ENCODE data around the gene DDO. TPM values are rescaled to one million over a fixed set of nuclear protein-coding genes. Genes with fewer than 3 reads are reported as not detected.

DDO gene
- total and polyA plus RNA-seq, 2 donors (not counting 3 experiments of a cell fraction or from before 2014, with no cell fraction given): not detected

- FAIRE-seq (no peak), DNase-seq (ENCODE audit: low read depth, low spot score) (no peak)
- Histone ChIP-seq H2AFZ (ENCODE audit: low read depth, low read length) (no peak overlapping the region), H4K20me1 (replicated peaks; ENCODE audit: control insufficient read depth, extremely low read depth, insufficient read depth, low read length) (no peaks in the 10 kb centered on the region), H3K4me3 (replicated peaks in 1 of 3; ENCODE audit: insufficient read depth in 1 of 3, low read depth in 1 of 3, low read length in 3 of 3) (no peak overlapping the region), H3K4me1 (ENCODE audit: control insufficient read depth, extremely low read depth, insufficient read depth, low read length) (no peaks in the 10 kb centered on the region), H3K9ac (replicated peaks; ENCODE audit: extremely low read depth, insufficient read depth, low read length) (no peak overlapping the region), H3K9me1 (replicated peaks; ENCODE audit: control insufficient read depth, extremely low read depth, insufficient read depth, low read length) (no peaks in the 10 kb centered on the region), H3K79me2 (ENCODE audit: control insufficient read depth, insufficient read depth, low read length) (no peaks in the 10 kb centered on the region), H3K27me3 (ENCODE audit: control insufficient read depth in 2 of 2, insufficient read depth in 2 of 2, low read length in 2 of 2) (peaks cover 13 to 25% of the 10 kb centered on the region in 2 experiments), H3K27ac (ENCODE audit: insufficient read depth, low read depth, low read length) (no peak overlapping the region), H3K4me2 (ENCODE audit: insufficient read depth, low read length) (no peak overlapping the region), H3K9me3 (replicated peaks; ENCODE audit: control insufficient read depth, insufficient read depth, low read length) (no peaks in the 10 kb centered on the region), H3K36me3 (ENCODE audit: control insufficient read depth in 2 of 2, extremely low read depth in 1 of 2, insufficient read depth in 2 of 2, low read length in 2 of 2) (no peaks in the 10 kb centered on the region)
- CTCF ChIA-PET: interaction anchor here (1.0 kb wide), 1 partner anchor 10 kb away, joined by 3 read pairs; no protein-coding TSS in a partner anchor
- TF ChIP-seq POLR2AphosphoS5 (IDR thresholded peaks at IDR 0.05; ENCODE audit: insufficient read depth, low read depth, low read length): no peak
- TF ChIP-seq GATA2 (IDR thresholded peaks at IDR 0.05; ENCODE audit: insufficient read depth, insufficient read length, low read depth, low read length): no peak
- no peak for TF ChIP-seq MAX (IDR thresholded peaks at IDR 0.05; ENCODE audit: insufficient read depth, insufficient read length)
- no peak for TF ChIP-seq MYC (IDR thresholded peaks at IDR 0.05; ENCODE audit: low read depth, low read length)
- TF ChIP-seq JUN (IDR thresholded peaks at IDR 0.05; ENCODE audit: borderline replicate concordance, insufficient read depth, insufficient read length, low read depth): no peak
- no peak for TF ChIP-seq FOS (IDR thresholded peaks at IDR 0.05; ENCODE audit: borderline replicate concordance, insufficient read depth, low read length)
- no peak for TF ChIP-seq CTCF (IDR thresholded peaks at IDR 0.05; ENCODE audit: extremely low read depth in 1 of 2, insufficient read depth in 1 of 2, low read depth in 1 of 2, low read length in 2 of 2)
- no peak for TF ChIP-seq POLR2A (IDR thresholded peaks at IDR 0.05; ENCODE audit: low read depth, low read length)
- TF ChIP-seq EZH2 (IDR thresholded peaks at IDR 0.05; ENCODE audit: borderline replicate concordance, low read depth, low read length, severe bottlenecking): no peak
- dilution Hi-C loops (cut with MboI; ENCODE audit: extremely low pct_ligation_motif_present, low sequenced_read_pairs) (no loop called here), intact Hi-C loops (cut with micrococcal nuclease) (no loop called here)
- no TSS peak for BruUV-seq (replicated peaks)
- POLR2A ChIA-PET: no interaction called here
These were observed 63.4 kb downstream of the DDO start for GRCh38 chr6:110351986-110352385.
